Cardiac fibroblast (primary cell): ENCODE measurements around the gene SLC2A13.

Experiments used
- DNase-seq, 2 donors: peaks; one replicate each; pipeline versions ENCODE4 v3.0.0 to v3.0.0-alpha.2; 2010; ENCODE audit warnings: low read depth in 2 of 2
- H3K4me3 ChIP-seq, 2 donors: replicated peaks in 1 of 2; 1 replicate in 1 of 2; 2 replicates in 1 of 2; pipeline ENCODE4 v1.5.1; 2011; ENCODE audit warnings: low read depth in 2 of 2, low read length in 2 of 2, mild to moderate bottlenecking in 2 of 2, moderate library complexity in 1 of 2
- CTCF ChIP-seq: IDR thresholded peaks from one replicate; pipeline ENCODE4 v1.5.1; 2011; ENCODE audit warnings: low read depth, mild to moderate bottlenecking, low read length, inconsistent platforms

SLC2A13 gene

GRCh38 chr12:40098406-40099145 is 7.3 kb downstream of the SLC2A13 start:
- no peak for TF ChIP-seq CTCF
- no peak overlapping the region for H3K4me3 ChIP-seq

GRCh38 chr12:40093512-40093911 is 12.4 kb downstream of the SLC2A13 start:
- no peak for TF ChIP-seq CTCF
- DNase-seq = no peak
- no peak overlapping the region for H3K4me3 ChIP-seq

More at GRCh38 chr12:40098406-40099145, 7.3 kb downstream of the SLC2A13 start:
- DNase-seq = no peak

- H3K4me3 ChIP-seq = no peak overlapping the region
- DNase-seq = no peak
- no peak for TF ChIP-seq CTCF
These were observed 19.4 kb downstream of the SLC2A13 start for GRCh38 chr12:40086471-40086870.

GRCh38 chr12:40078266-40078665 is 27.6 kb downstream of the SLC2A13 start:
- H3K4me3 ChIP-seq = no peak overlapping the region
- TF ChIP-seq CTCF = no peak
- DNase-seq = no peak

GRCh38 chr12:40075458-40075857 is 30.4 kb downstream of the SLC2A13 start:
- H3K4me3 ChIP-seq = no peak overlapping the region
- TF ChIP-seq CTCF = no peak

GRCh38 chr12:40068416-40068815 is 37.5 kb downstream of the SLC2A13 start:
- H3K4me3 ChIP-seq = no peak overlapping the region
- TF ChIP-seq CTCF = no peak
- DNase-seq = no peak

More at GRCh38 chr12:40075458-40075857, 30.4 kb downstream of the SLC2A13 start:
- DNase-seq = no peak

GRCh38 chr12:40065636-40066035 is 40.2 kb downstream of the SLC2A13 start:
- H3K4me3 ChIP-seq = no peak overlapping the region
- no peak for TF ChIP-seq CTCF
- no peak for DNase-seq
